Measurements from ENCODE around the gene SLAMF1.
"Not testable (repeated sequence)": the region's sequence is repeated elsewhere in the genome, so short reads cannot be mapped to it uniquely, and the experiment has no call there.

Gene SLAMF1

DNA sequence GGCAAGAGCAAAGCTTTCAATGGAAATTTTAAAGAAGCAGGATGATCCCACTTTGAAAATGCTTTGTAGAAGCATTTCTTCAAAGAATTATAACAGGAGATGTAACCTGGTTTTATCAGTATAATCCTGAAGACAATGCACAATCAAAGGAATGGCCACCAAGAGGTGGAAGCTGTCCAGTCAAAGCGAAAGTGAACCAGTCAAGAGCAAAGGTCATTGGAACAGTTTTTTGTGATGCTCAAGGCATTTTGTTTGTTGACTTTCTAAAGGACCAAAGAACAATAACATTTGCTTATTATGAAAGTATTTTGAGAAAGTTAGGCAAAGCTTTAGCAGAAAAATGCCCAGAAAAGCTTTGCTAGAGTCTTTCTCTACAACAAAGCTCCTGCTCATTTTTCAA is 62.1 kb downstream of the SLAMF1 start:
- no peak for DNase-seq

- not testable (repeated sequence) for DNase-seq
Observed at GRCh38 chr1:160582976-160583375, 63.9 kb downstream of the SLAMF1 start.

- no peak for DNase-seq
Observed at GRCh38 chr1:160581961-160582360, 64.9 kb downstream of the SLAMF1 start.

DNA sequence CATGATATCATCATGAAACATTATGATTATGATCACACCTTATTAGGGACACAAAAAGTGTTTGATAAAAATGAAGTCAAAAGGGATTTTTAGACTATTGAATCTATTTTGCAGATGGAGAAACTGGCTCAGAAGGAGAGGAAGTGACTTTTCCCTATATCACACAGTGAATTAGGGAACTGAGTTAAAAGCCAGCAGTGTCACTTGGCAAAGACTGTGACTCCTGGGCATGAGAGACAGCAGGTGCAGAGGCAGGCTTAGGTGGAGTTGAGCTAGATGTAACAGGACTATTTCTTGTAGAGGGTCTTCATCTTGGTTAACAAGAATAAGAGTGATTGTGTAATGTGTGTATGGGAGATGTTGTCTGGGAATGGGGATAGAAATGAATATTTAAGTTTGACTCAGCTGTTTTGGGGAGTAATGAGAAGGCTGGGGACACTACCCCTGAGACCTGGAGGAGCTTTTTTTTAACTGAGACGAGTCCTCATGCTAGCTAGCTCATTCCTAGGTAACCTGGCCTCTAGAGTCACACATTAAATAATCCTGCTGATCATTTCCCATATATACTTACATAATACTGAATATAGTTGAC is 66.5 kb downstream of the SLAMF1 start:
- DNase-seq, result no peak

DNA sequence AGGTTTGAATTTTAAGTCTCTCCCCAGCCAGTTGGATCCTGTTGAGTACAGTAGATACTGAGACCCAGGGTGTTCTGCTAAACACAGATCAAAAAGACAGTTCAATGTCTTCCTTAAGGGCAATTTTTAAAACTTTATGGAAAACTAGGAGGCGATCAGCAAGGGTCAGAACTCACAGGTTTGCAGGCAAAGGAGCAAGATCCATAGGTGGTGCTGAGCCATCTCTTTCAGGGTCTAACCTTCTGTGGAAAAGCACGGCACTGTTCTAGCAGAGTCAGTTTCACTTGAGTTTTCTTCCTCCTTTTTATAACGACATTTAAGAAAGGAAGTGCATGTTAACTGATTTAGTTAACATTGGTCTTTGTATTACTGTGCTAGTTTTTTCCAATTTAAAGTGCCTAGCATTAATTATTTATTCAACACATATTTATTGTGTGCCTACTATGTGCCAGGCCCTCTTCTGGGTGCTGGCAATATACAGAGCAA is 67.6 kb downstream of the SLAMF1 start, which contains the start of gene CD84:
TSS of gene CD84 (minus strand) at position 281 of the 486 bp plus-strand sequence. CDS start at position 222, 59 bp downstream.
- DNase-seq, result peak; percentile 46

DNA sequence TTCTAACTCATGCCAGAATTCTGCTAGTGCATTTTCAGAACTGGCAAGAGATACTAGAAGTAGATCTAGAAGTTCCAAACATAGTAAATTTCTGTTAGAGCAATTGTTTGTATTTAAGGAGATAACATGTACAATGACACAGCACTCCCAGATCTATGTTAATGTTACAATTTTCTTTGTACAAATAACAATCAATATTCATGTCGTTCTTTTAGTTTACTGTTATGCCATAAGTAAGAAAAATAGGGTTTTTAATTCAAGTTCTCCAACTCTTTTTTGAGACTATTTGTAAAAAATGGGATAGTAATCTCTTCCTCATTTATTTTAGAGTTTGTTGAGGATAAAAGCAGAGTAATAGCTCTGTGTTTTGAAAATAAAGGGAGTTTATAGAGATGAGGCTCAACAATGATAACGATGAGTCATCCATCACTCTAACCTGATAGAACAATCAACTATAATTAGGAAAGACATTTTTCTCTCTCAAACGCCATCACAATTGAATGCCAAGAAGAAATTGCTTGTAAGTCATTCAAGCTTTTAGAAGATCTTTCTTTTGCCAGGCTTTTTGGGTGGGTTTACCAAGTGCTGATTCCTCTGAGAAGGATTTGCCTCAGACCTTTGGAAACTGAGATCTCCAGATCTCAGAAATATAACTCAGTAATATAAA is 68.2 kb downstream of the SLAMF1 start:
- no peak for DNase-seq

- no peak for DNase-seq
Observed at GRCh38 chr1:160578175-160578524, 68.7 kb downstream of the SLAMF1 start.

DNA sequence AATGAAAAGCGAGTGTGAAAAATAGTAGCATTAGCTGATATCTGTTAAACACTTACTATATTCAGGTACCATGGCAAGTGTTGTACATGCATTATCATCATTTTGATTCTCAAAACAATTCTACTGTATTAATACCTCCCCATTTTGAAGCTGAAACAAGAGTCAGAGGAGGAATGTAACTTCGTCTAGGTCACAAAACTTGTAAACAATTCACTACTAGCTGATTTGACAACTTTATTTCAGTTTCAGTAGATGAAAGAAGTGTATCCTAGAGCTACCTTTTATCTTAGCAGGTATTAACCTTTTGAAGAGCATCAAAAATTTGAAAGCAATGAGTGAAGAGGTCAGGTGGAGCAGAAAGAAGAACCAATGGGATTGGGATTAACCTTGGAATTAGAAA is 69.2 kb downstream of the SLAMF1 start:
- no peak for DNase-seq

GRCh38 chr1:160576884-160577283 is 70.0 kb downstream of the SLAMF1 start:
- DNase-seq, result no peak

GRCh38 chr1:160576390-160576789 is 70.5 kb downstream of the SLAMF1 start:
- DNase-seq, result no peak

DNA sequence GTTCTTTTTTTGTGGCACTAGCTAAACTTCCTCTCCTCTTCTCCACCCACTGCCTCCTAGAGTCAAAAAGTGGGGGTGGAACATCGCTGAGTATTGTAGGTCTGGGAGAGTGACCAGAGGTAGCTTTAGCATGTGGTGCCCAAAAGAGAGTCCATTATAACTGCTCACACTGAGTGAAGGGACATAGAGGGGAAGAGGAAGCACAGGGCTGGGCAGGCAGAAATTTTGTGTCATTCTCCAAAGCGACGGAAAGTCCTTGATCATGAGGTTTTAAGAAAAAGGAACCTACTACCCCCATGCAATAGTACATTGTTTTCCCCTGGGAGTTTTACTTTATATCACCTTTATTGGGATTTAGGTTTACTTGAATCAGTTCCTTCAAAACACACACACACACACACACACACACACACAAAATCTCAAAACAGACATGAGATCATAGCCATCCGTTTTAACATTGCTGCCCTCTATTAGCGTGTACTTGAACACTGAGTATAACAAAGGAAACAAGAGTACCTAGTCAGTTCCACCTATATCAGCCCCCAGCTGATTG is 71.7 kb downstream of the SLAMF1 start:
- peak; percentile 36 for DNase-seq

GRCh38 chr1:160570840-160571239 is 76.0 kb downstream of the SLAMF1 start:
- DNase-seq, result no peak

GRCh38 chr1:160569806-160570205 is 77.0 kb downstream of the SLAMF1 start:
- DNase-seq, result no peak

DNA sequence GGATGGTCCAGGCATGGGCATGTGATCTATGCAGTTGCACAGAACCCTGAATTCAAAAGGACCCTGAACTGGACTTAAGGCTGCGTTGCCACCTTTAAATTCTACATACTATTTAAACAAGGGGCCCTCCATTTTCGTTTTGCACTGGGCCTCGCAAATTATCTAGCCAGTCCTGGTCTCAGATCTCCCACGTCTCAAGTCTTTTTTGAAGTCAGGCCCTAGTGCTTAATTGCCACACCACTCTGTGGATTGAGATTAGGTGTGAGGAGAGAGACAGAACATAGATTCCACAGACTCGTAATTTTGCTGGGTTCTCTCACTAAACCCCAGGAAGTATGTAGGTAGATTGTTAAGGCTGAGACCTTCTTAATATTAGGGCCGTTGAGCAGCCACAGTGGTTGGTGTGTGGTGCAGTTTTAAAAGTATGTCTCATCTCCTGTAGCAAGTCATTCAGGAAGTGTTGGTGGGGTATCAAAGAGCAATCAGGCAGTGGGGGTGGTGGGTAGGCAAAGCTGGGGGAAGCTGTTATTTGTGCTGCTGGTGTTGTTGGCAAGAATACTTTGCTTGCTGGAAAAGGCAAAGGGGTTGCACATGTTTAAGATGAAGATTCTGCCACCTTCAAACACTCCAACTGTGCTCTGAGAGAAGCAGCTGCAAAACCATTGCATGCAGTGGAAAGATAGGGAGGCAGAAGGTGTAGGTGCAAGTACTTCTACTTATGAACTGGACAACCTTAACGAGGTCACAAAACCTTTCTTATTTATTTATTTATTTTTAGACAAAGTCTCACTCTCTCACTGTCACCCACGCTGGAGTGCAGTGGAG is 78.8 kb downstream of the SLAMF1 start:
- peak; percentile 64 for DNase-seq

GRCh38 chr1:160567341-160567740 is 79.5 kb downstream of the SLAMF1 start:
- DNase-seq, result no peak

DNA sequence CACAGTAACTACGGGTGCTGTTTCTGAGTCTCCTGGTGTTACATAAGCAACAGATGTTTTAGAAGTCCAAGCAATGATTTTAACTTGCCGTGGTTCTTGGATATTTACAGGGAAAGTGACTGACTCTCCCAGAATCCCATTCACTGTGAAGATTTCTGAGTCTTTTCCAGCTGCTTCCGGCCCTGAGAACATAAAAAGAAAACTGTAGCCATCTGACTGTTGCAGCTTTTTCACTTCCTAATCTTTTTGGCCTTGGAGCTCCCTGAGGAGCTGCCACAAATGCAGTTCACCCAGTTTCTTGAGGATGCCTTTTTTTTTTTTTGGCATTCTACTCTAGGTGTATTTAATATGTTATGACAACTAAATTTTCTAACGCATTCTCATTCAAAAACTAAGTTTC is 81.3 kb downstream of the SLAMF1 start:
- no peak for DNase-seq

DNA sequence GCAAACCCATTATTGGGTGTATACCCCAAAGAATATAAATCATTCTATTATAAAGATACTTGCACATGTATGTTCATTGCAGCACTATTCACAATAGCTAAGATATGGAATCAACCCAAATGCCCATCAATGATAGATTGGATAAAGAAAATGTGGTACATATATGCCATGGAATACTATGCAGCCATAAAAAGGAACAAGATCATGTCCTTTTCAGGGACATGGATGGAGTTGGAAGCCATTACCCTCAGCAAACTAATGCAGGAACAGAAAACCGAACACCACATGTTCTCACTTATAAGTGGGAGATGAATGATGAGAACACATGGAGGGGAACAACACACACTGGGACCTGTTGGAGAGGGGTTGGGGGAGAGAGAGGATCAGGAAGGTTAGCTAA is 83.6 kb downstream of the SLAMF1 start:
- not testable (repeated sequence) for DNase-seq

DNA sequence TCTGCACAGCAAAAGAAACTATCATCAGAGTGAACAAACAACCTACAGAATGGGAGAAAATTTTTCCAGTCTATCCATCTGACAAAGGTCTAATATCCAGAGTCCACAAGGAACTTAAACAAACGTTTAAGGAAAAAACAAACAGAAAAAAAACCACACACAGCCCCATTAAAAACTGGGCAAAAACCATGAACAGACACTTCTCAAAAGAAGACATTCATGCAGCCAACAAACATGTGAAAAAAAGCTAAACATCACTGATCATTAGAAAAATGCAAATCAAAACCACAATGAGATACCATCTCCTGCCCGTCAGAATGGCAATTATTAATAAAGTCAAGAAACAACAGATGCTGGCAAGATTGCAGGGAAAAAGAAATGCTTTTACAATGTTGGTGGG is 84.1 kb downstream of the SLAMF1 start:
- DNase-seq, result not testable (repeated sequence)

DNA sequence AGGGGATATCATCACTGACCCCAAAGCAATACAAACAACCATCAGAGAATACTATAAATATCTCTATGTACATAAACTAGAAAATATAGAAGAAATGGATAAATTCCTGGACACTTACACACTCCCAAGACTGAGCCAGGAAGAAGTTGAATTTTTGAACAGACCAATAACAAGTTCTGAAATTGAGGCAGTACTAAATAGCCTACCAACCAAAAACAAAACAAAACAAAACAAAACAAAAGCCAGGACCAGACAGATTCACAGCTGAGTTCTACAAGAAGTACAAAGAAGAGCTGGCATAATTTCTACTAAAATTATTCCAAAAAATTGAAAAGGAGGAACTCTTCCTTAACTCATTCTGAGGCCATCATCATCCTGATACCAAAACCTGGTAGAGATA is 86.0 kb downstream of the SLAMF1 start:
- no peak for DNase-seq

DNA sequence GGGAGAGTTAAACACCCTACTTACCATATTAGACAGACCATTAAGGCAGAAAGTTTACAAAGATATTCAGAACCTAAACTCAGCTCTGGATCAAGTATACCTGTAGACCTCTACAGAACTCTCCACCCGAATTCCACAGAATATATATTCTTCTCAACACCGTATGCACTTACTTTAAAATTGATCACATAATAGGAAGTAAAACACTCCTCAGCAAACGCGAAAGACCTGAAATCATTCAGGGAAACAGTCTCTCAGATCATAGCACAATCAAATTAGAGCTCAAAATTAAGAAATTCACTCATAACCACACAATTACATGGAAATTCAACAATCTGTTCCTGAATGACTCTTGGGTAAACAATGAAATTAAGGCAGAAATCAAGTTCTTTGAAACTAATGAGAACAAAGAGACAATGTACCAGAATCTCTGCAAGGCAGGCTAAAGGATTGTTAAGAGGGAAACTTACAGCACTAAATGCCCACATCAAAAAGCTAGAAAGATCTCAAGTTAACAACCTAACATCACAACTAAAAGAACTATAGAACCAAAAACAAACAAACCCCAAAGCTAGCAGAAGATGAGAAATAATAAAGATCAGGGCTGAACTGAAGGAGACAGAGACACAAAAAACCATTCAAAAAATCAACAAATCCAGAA is 86.7 kb downstream of the SLAMF1 start:
- no peak for DNase-seq

DNA sequence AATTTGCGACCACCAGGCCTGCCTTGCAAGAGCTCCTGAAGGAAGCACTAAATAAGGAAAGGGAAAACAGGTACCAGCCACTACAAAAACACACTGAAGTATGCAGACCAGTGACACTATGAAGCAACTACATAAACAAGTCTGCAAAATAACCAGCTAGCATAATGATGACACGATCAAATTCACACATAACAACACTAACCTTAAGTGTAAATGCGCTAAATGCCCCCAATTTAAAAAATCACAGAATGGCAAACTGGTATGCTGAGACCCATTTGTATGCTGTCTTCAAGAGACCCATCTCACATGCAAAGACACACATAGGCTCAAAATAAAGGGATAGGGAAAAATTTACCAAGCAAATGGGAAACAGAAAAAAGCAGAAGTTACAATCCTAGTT is 87.4 kb downstream of the SLAMF1 start:
- DNase-seq, result not testable (repeated sequence)

DNA sequence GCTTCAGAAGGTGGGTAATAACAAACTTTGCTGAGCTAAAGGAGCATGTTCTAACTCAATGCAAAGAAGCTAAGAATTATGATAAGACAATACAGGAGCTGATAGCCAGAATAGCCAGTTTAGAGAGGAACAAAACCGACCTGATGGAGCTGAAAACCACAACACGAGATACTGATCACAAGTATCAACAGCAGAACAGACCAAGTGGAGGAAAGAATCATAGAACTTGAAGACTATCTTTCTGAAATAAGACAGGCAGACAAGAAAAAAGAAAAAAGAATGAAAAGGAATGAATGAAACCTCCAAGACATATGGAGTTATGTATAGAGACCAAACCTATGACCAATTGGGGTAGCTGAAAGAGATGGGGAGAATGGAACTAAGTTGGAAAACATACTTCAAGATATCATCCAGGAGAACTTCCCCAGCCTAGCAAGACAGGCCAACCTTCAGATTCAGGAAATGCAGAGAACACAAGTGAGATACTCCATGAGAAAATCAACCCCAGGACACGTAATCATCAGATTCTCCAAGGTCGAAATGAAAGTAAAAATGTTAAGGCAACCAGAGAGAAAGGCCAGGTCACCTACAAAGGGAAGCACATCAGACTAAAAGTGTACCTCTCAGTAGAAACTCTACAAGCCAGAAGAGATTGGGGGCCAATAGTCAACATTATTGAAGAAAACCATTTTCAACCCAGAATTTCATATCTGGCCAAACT is 88.0 kb downstream of the SLAMF1 start:
- no peak for DNase-seq
